ENCODE measurements around the gene PEMT.

DNA sequence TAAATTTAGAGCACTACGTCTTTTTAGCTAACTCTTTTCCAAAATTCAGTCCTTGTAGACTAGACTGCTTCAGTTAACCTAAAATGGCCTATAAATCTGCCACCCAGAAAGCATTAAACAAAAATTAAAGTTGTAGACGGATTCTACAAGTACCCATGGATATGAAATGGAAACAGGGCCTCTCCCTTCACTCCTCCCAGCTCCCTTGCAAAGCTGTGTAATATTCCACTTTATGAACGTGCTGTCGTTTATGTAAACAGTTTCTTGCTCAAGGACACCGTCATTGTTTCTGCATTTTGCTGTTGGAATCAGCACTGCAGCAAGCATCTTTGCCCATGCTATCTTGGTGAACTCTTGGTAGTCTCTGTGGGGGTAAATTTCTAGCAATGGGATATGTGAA lies 109.6 kb downstream of the PEMT start:
- TF ChIP-seq CTCF (conservative IDR thresholded peaks at IDR 0.05 in 1 of 2, IDR thresholded peaks at IDR 0.05 in 1 of 2; ENCODE audit: low read depth in 1 of 2, low read length in 2 of 2) (no peak), EZH2 (IDR thresholded peaks at IDR 0.05; ENCODE audit: low read length, missing control alignments) (no peak)

Data from fibroblast of lung (primary cell).